ENCODE data around the gene MSH5. TPM values are rescaled to one million over a fixed set of nuclear protein-coding genes. Genes with fewer than 3 reads are reported as not detected.
A peak's percentile ranks its signal among the peaks of the same experiment; 100 is the strongest.

Gene MSH5
- total and polyA plus RNA-seq, 2 experiments from 2014 or later: 7.4 to 39.4 TPM

GRCh38 chr6:31749301-31750036 is 9.7 kb downstream of the MSH5 start:
- no peaks in the 10 kb centered on the region for H3K9me3 ChIP-seq (ENCODE audit: low read depth)
- no peak overlapping the region for H3K4me3 ChIP-seq
- DNase-seq (ENCODE audit: low read depth in 1 of 2, low spot score in 1 of 2): no peak
- no peaks in the 10 kb centered on the region for H3K4me1 ChIP-seq (ENCODE audit: low read depth)
- no peak overlapping the region for H3K27ac ChIP-seq
- H3K27me3 ChIP-seq: no peaks in the 10 kb centered on the region
- H3K36me3 ChIP-seq: no peaks in the 10 kb centered on the region
- no peak for TF ChIP-seq CTCF (IDR thresholded peaks at IDR 0.05; ENCODE audit: low read depth, low read length)

GRCh38 chr6:31750411-31751022 is 10.7 kb downstream of the MSH5 start:
- no peak overlapping the region for H3K4me3 ChIP-seq
- no peak for TF ChIP-seq CTCF (IDR thresholded peaks at IDR 0.05; ENCODE audit: low read depth, low read length)
- no peaks in the 10 kb centered on the region for H3K9me3 ChIP-seq (ENCODE audit: low read depth)
- H3K4me1 ChIP-seq (ENCODE audit: low read depth): no peaks in the 10 kb centered on the region
- H3K27ac ChIP-seq: no peak overlapping the region
- DNase-seq (ENCODE audit: low read depth in 1 of 2, low spot score in 1 of 2): no peak
- no peaks in the 10 kb centered on the region for H3K36me3 ChIP-seq
- H3K27me3 ChIP-seq: no peaks in the 10 kb centered on the region

GRCh38 chr6:31752739-31753319 is 13.0 kb downstream of the MSH5 start:
- Histone ChIP-seq H3K27ac (no peak overlapping the region), H3K4me3 (no peak overlapping the region), H3K4me1 (ENCODE audit: low read depth) (no peaks in the 10 kb centered on the region), H3K36me3 (no peaks in the 10 kb centered on the region), H3K27me3 (no peaks in the 10 kb centered on the region), H3K9me3 (ENCODE audit: low read depth) (no peaks in the 10 kb centered on the region)
- DNase-seq (ENCODE audit: low read depth in 1 of 2, low spot score in 1 of 2): peak in 1 of 2 donors; percentile 46
- TF ChIP-seq CTCF (IDR thresholded peaks at IDR 0.05; ENCODE audit: low read depth, low read length): no peak

GRCh38 chr6:31758281-31758680 is 18.5 kb downstream of the MSH5 start:
- TF ChIP-seq CTCF (IDR thresholded peaks at IDR 0.05; ENCODE audit: low read depth, low read length): no peak
- Histone ChIP-seq H3K4me1 (ENCODE audit: low read depth) (peaks cover under 1% of the 10 kb centered on the region), H3K9me3 (ENCODE audit: low read depth) (no peaks in the 10 kb centered on the region), H3K36me3 (no peaks in the 10 kb centered on the region), H3K27me3 (no peaks in the 10 kb centered on the region), H3K4me3 (no peak overlapping the region), H3K27ac (no peak overlapping the region)
- no peak for DNase-seq (ENCODE audit: low read depth in 1 of 2, low spot score in 1 of 2)

GRCh38 chr6:31760790-31761189 is 21.0 kb downstream of the MSH5 start:
- Histone ChIP-seq H3K9me3 (ENCODE audit: low read depth) (no peaks in the 10 kb centered on the region), H3K27me3 (no peaks in the 10 kb centered on the region), H3K4me1 (ENCODE audit: low read depth) (peaks cover 5% of the 10 kb centered on the region), H3K27ac (no peak overlapping the region), H3K36me3 (no peaks in the 10 kb centered on the region), H3K4me3 (no peak overlapping the region)
- DNase-seq (ENCODE audit: low read depth in 1 of 2, low spot score in 1 of 2): no peak
- no peak for TF ChIP-seq CTCF (IDR thresholded peaks at IDR 0.05; ENCODE audit: low read depth, low read length)

All from cardiac muscle cell (in vitro differentiated cells and primary cell).